Activated CD4-positive, alpha-beta T cell treated with anti-CD3 and anti-CD28 coated beads, Interleukin-2, amount 50 U/mL, for 24 hours (primary cell): ENCODE measurements around the gene RDH13.
A peak's percentile ranks its signal among the peaks of the same experiment; 100 is the strongest.
"Not testable (repeated sequence)": the region's sequence is repeated elsewhere in the genome, so short reads cannot be mapped to it uniquely, and the experiment has no call there.

Source experiments
- DNase-seq, 2 donors: peaks; one replicate each; pipeline ENCODE4 v3.0.0-alpha.2; 2020; ENCODE audit warnings: low read depth in 1 of 2, low spot score in 1 of 2

The RDH13 gene

DNA sequence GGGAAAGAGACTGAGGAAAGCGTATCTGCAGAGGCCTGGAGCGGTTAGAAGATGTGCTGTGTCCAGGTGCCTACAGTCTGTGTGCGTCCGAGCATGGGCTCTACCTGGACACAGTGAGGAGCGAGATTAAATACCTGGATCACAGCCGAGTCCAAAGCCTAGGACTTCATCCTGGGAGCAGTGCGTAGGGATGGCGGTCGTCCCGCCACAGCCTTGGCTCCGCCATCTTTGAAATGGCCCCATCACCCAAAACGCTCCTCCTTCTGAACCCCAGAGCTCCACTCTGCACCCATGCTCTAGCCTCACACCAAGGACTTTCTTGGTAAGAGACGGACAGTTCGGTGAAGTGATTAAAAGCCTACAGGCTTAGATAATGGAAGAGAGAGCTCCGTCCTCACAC lies 44.7 kb downstream of the RDH13 start:
- no peak for DNase-seq

DNA sequence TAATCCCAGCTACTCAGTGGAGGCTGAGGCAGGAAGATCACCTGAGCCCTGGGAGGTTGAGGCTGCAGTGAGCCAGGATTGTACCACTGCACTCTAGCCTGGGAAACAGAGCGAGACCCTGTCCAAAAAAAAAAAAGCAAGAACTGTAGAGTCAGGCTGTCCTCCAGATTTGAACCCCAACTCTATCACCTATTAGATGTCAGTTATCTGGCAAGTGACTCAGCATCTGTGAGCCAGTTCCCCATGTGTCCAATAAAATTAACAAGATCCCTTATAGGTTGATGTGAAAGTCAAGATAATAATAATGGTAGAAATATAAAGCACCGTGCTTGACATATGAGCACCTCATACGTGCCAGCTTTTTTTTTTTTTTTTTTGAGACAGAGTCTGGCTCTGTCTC lies 46.9 kb downstream of the RDH13 start:
- DNase-seq: no peak

DNA sequence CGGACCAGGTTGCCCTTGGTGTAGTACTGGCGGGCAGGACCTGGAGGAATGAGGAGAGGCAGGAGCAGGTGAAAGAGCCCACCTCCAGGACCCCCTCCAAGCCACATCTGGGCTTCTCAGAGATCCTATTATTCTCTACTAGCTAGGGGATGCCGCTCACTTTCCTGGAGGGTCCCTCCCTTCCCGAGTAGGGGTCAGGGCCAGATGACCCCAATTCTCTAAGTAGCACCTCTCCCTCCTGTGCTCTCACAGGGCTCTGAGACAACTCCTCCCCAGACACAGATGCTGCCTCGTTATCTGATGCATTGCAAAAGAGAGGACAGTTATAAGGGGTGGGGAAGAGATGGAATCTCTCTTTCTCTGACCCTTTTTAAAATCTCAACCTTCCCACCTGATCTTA lies 47.8 kb downstream of the RDH13 start:
- no peak for DNase-seq

DNA sequence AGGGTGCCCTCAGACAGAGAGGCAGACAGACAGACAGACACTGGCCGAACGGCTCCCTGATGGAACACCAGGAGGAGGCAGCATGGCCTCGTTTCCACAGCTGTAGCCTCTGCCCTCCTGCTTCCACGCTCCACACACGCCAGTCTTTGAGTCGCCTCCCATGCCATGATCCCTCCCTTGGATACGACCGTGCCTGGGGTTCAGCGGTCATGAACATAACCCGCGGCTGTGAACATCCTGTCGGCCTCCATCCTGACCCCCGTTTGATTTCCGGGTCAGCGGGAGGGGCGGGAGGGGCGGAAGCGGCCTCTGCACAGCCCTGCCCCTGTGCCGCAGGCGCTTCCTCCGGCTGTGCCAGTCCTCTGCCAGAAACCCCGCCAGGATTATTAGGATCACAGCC lies 48.2 kb downstream of the RDH13 start:
- DNase-seq: no peak

DNA sequence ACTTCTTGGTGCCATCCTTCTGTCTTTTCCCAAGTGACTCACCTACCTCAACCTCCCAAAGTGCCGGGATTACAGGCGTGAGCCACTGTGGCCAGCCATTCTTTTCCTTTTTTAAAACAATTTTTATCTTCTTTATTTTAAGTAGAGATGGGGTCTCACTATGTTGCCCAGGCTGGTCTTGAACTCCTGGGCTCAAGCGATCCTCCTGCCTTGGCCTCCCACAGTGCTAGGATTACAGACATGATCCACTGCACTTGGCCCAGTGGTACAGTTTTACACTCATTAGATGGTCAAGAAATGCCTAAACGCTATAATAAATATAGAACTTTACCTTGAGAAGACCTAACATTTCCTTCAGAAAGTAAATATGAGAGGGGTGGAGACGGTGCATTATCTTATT lies 49.4 kb downstream of the RDH13 start:
- DNase-seq: no peak

DNA sequence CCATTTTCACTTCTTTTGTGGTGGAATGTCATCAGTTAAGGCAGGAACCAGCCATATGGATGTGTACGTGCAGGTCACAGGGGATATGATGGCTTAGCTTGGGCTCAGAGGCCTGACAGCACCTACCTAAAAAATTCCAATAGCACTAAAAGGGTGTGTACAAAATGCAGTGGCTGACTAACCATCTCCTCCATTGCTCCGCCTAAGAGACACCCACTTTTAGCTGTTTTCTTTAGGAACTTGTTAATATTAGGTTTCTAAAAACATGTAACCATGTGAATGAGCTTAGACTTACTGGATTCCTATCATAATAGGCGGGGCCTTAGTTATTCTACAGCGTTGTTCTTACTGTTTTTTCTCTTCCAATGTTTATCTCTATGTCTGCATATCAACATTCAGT lies 50.6 kb downstream of the RDH13 start:
- DNase-seq: no peak

DNA sequence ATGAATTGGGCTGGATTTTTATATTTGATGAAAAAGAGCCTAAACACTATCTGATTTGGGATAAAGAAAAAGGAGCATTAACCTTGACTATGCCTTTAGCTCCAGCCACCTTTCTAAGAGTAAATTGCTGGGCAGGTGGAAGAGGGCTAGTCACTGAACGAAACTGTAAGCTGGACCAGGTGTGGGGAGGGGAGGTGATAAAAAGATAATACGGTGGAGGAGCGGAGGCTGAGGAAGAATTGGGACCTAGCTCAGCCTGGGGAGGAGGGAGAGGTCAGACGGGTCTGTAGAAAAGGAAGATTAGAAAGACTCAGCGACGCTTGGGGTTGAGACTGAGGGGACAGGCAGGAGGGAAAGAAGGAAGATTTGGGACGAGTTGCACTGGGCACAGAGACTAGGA lies 52.4 kb downstream of the RDH13 start:
- DNase-seq: not testable (repeated sequence)

DNA sequence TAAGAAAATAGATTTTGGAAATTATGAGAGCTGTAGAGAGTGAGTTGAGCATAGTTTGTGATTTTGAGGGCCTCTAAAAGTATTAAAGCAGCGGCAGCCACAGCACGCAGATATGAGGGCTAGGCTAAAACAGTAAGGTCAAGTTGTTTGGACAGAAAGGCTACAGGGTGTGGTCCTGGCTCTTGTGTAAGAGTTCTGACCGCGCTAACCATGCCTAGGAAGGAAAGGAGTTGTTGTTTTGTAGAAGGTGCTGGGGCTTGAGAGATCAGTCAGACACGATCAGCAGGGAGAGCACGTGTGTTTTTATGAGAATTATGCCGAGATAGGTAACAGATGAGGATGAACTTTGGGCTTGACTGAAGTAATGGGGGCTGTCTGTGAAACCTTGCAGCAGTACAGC lies 54.2 kb downstream of the RDH13 start:
- not testable (repeated sequence) for DNase-seq

DNA sequence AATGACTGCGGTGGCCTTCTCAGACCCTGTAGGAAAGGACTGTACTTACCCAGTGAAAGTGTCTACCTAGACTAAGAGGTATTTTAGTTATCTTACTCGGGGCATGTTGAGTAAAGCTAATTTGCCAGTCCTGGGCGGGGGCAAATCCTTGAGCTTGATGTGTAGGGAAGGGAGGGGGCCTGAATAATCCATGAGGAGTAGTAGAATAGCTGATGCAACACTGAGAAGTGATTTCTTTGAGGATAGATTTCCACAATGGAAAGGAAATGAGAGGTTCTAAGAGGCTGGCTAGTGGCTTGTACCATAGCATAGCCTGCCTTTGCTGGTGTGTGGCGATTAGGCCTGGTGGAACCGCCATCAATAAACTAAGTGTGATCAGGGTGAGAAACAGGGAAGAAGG lies 54.8 kb downstream of the RDH13 start:
- not testable (repeated sequence) for DNase-seq

DNA sequence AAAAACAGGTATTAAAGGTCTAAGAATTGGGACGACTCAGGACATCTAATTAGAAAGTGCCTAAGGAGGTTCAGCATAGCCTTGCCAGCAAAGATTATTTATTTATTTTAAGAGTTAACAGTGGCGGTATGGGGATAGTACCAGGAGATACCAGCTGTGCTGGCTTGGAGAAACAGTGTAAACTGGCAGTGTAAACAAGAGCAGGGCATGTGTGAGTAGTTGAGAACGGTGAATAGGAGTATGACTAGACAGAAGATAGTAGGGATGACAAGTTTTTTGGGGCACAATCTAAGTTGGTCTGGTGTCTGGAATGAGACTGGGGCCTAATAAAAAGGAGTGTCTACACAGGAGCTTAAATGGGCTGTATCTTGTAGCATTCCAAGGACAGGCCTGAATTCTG lies 55.4 kb downstream of the RDH13 start:
- DNase-seq: not testable (repeated sequence)

DNA sequence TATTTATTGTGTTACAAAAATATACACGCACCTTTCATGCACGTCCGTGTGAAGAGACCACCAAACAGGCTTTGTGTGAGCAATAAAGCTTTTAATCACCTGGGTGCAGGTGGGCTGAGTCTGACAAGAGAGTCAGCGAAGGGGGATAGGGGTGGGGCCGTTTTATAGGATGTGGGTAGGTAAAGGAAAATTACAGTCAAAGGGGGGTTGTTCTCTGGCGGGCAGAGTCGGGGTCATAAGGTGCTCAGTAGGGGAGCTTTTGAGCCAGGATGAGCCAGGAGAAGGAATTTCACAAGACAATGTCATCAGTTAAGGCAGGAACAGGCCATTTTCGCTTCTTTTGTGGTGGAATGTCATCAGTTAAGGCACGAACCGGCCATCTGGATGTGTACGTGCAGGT lies 56.2 kb downstream of the RDH13 start:
- not testable (repeated sequence) for DNase-seq

DNA sequence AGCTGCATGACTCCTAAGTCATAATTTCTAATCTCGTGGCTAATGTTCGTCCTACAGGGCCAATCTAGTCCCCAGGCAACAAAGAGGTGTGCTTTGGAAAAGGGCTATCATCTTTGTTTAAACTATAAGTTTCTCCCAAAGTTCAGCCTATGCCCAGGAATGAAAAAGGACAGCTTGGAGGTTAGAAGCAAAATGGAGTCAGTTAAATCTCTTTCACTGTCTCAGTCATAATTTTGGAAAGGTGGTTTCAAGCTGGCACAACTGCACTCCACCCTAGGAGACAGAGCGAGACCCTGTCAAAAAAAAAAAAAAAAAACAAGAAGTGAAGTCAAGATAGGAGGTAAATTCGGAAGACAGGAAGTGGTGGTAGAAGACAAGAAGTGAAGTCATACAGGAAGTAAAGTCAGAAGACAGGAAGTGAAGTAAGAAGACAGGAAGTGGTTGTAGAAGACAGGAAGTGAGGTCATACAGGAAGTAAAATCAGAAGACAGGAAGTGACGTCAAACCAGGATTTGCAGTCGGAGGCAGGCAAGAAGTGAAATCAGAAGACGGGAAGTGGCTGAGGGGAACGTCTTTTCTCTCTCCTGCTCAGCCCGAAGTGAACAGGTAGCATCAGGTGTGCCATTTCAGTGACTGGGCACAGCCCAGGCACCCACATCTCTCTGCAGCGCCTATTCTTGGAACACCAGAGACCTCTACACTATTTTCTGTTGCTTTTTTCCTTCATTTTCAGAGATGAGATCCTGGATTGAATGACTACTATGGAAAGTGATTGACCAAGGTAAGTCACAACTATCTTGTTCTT lies 57.1 kb downstream of the RDH13 start:
- DNase-seq: peak; percentile 1 to 59

DNA sequence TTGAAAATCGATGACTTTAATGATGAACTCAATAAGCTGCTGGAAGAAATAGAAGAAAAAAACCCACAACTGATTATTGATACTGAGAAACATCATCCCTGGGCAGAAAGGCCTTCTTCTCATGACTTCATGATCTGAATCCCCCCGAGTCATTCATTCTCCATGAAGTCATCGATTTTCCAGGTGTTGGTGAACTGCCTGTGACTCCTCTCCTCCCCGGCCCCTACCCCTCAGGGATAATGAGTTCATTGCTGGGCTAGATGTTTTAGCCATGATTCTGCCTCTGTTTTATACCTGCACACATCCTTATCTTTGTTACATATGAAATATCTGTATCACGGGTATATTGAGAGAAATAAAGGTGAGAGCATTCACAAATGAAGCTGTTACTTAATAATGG lies 62.2 kb downstream of the RDH13 start:
- DNase-seq: no peak

DNA sequence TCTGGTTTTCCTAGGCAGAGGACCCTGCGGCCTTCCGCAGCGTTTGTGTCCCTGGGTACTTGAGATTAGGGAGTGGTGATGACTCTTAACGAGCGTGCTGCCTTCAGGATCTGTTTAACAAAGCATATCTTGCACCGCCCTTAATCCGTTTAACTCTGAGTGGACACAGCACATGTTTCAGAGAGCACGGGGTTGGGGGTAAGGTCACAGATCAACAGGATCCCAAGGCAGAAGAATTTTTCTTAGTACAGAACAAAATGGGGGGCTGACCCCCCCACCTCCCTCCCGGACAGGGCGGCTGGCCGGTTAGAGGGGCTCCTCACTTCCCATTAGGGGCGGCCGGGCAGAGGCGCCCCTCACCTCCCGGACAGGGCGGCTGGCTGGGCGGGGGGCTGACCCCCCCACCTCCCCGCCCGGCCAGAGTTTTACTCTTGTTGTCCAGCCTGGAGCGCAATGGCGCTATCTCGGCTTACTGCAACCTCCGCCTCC lies 64.2 kb downstream of the RDH13 start:
- DNase-seq: not testable (repeated sequence)

DNA sequence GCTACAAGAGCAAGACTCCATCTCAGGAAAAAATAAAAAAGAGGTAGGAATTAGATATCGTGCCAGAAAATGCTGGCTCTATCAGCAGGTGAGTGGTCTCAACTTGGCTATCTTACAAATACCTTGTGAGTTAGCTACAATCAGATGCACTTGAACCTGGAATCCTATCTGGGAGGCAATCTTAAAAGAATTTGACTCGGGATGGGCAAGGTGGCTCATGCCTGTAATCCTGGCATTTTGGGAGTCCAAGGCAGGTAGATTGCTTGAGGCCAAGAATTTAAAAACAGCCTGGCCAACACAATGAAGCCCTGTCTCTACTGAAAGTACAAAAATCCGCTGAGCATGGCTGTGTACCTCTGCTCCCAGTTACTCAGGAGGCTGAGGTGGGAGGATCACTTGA lies 67.4 kb downstream of the RDH13 start:
- no peak for DNase-seq
